ENCODE data around the gene RPL26.

DNA sequence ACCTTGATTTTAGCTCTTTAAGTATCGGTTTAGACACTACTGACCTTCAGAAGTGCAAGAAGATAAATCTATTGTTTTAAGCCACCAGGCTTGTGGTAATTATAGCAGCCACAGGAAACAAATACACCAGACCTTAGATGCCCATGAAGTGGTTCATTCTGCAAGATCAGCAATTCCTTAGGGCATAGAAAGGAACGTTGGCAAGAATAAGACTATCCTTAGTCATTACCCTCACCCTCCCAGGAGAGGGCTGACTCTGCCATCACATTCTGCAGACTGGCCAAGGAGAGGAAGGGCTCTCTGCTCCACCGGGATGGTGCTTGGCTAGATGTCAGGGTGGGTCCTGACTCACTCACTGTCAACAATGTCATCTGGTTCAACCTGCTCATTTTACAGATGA is 38.6 kb upstream of the RPL26 start:
- TF ChIP-seq POLR2AphosphoS5 (IDR thresholded peaks at IDR 0.05) (no peak), CTCF (IDR thresholded peaks at IDR 0.05) (no peak), EP300 (IDR thresholded peaks at IDR 0.05) (no peak)
